H1 (cell line): Measurements from ENCODE around the gene ST6GALNAC3. TPM values are rescaled to one million over a fixed set of nuclear protein-coding genes. Genes with fewer than 3 reads are reported as not detected.

ENCODE experiments used
- CTCF ChIA-PET: fragments of 300-600 bp; sonication (Branson Sonifier 250); formaldehyde crosslinking; loops from one replicate; lab custom pipeline; 2021; ENCODE audit not compliant: partially characterized antibody; lab: Charles Lee
- POLR2A ChIA-PET: fragments of 300-600 bp; sonication (Branson Sonifier 250); formaldehyde crosslinking; loops from one replicate; lab custom pipeline; 2021; ENCODE audit warnings: inconsistent platforms; ENCODE audit not compliant: partially characterized antibody; lab: Charles Lee
- DNase-seq, 2 experiments: peaks; one replicate each; pipeline versions ENCODE4 v3.0.0 to v3.0.0-alpha.2; 2010 to 2022; ENCODE audit warnings: low spot score in 2 of 2, low read depth in 1 of 2, mixed read lengths in 1 of 2
- FAIRE-seq: peaks from 2 replicates; lab custom pipeline; 2011; peaks lifted over from hg19 to GRCh38; lab: Jason Lieb, UNC
- H2AFZ ChIP-seq: 2 replicates; pipeline ENCODE4 v1.8.1; 2012; ENCODE audit warnings: low read length, inconsistent platforms
- H2AK5ac ChIP-seq: 2 replicates; pipeline ENCODE4 v1.6.1; 2013; ENCODE audit warnings: low read depth, low read length
- H2BK120ac ChIP-seq: replicated peaks from 2 replicates; pipeline ENCODE3; 2013; ENCODE audit warnings: low read depth, low read length, inconsistent platforms
- H2BK12ac ChIP-seq: 2 replicates; pipeline ENCODE4 v1.6.1; 2013; ENCODE audit warnings: low read depth, low read length
- H2BK15ac ChIP-seq: 2 replicates; pipeline ENCODE4 v1.6.1; 2013; ENCODE audit warnings: low read length
- H2BK20ac ChIP-seq: 2 replicates; pipeline ENCODE4 v1.6.1; 2013; ENCODE audit warnings: low read length
- H2BK5ac ChIP-seq: 2 replicates; pipeline ENCODE4 v1.6.1; 2013; ENCODE audit warnings: low read depth, low read length
- H3K14ac ChIP-seq: 2 replicates; pipeline ENCODE4 v1.6.1; 2013; ENCODE audit warnings: inconsistent platforms; ENCODE audit not compliant: insufficient read length
- H3K18ac ChIP-seq: 2 replicates; pipeline ENCODE4 v1.6.1; 2013; ENCODE audit warnings: low read length; ENCODE audit errors: extremely low read depth
- H3K23ac ChIP-seq: 2 replicates; pipeline ENCODE4 v1.6.1; 2013; ENCODE audit warnings: inconsistent platforms; ENCODE audit not compliant: insufficient read length
- H3K23me2 ChIP-seq: 2 replicates; pipeline ENCODE4 v1.6.1; 2013; ENCODE audit warnings: low read depth, low read length
- H3K27ac ChIP-seq: 2 replicates; pipeline ENCODE4 v1.6.1; 2011; ENCODE audit warnings: low read depth, low read length, inconsistent platforms
- H3K27me3 ChIP-seq, 4 experiments: replicated peaks in 1 of 4; 1 replicate in 1 of 4; 2 replicates in 3 of 4; pipeline versions ENCODE4 v1.6.1 to v1.8.1; 2011 to 2013; ENCODE audit warnings: low read length in 3 of 4, mild to moderate bottlenecking in 3 of 4, inconsistent platforms in 2 of 4, mixed read lengths in 2 of 4, moderate library complexity in 1 of 4; ENCODE audit not compliant: control insufficient read depth in 3 of 4, insufficient read depth in 3 of 4; ENCODE audit errors: extremely low read depth in 1 of 4
- H3K36me3 ChIP-seq, 4 experiments: 2 replicates each; pipeline versions ENCODE4 v1.6.1 to v1.8.1; 2011 to 2013; ENCODE audit warnings: mild to moderate bottlenecking in 4 of 4, low read length in 3 of 4, moderate library complexity in 2 of 4, control low read depth in 1 of 4, inconsistent platforms in 1 of 4; ENCODE audit not compliant: insufficient read depth in 4 of 4, control insufficient read depth in 2 of 4
- H3K4ac ChIP-seq: replicated peaks from 2 replicates; pipeline ENCODE3; 2013; ENCODE audit warnings: low read length, low read depth, mixed read lengths, inconsistent platforms; ENCODE audit not compliant: insufficient read length
- H3K4me1 ChIP-seq, 4 experiments: replicated peaks in 1 of 4; 1 replicate in 1 of 4; 2 replicates in 3 of 4; pipeline versions ENCODE4 v1.6.1 to v1.8.1; 2011 to 2013; ENCODE audit warnings: low read length in 3 of 4, inconsistent platforms in 2 of 4, mixed read lengths in 1 of 4; ENCODE audit not compliant: insufficient read depth in 4 of 4, control insufficient read depth in 3 of 4
- H3K4me2 ChIP-seq, 2 experiments: 2 replicates each; pipeline versions ENCODE4 v1.6.1 to v1.8.1; 2011 to 2013; ENCODE audit warnings: low read depth in 2 of 2, low read length in 2 of 2, control low read depth in 1 of 2, inconsistent platforms in 1 of 2, mild to moderate bottlenecking in 1 of 2; ENCODE audit not compliant: insufficient read depth in 1 of 2
- H3K4me3 ChIP-seq, 4 experiments: fragments of 200-600, 300-600 bp in 1 of 4; sonication (generic), shearing (Covaris generic), sonication (Bioruptor Twin) in 1 of 4; 2 replicates each; pipeline versions ENCODE4 v1.5.1 to v1.8.1; 2011 to 2016; ENCODE audit warnings: low read length in 4 of 4, low read depth in 3 of 4, control low read depth in 2 of 4, inconsistent platforms in 2 of 4, mild to moderate bottlenecking in 2 of 4, mixed read lengths in 1 of 4, moderate library complexity in 1 of 4; ENCODE audit not compliant: insufficient read depth in 2 of 4; ENCODE audit errors: extremely low read depth in 1 of 4
- H3K56ac ChIP-seq: replicated peaks from 2 replicates; pipeline ENCODE3; 2013; ENCODE audit warnings: low read depth, mild to moderate bottlenecking, mixed read lengths, low read length, inconsistent platforms; ENCODE audit not compliant: insufficient read length
- H3K79me1 ChIP-seq: 2 replicates; pipeline ENCODE4 v1.6.1; 2013; ENCODE audit warnings: low read depth, low read length, control low read depth
- H3K79me2 ChIP-seq, 2 experiments: 2 replicates each; pipeline versions ENCODE4 v1.6.1 to v1.8.1; 2012 to 2013; ENCODE audit warnings: low read length in 2 of 2, mild to moderate bottlenecking in 2 of 2, inconsistent platforms in 1 of 2; ENCODE audit not compliant: insufficient read depth in 2 of 2, control insufficient read depth in 1 of 2
- H3K9ac ChIP-seq, 4 experiments: replicated peaks in 1 of 4; 1 replicate in 1 of 4; 2 replicates in 3 of 4; pipeline versions ENCODE4 v1.6.1 to v1.8.1; 2011 to 2013; ENCODE audit warnings: low read depth in 3 of 4, low read length in 3 of 4, control low read depth in 2 of 4, mild to moderate bottlenecking in 2 of 4, moderate library complexity in 2 of 4, inconsistent platforms in 1 of 4; ENCODE audit errors: extremely low read depth in 1 of 4
- H3K9me3 ChIP-seq, 2 experiments: 2 replicates each; pipeline versions ENCODE4 v1.6.1 to v1.8.1; 2012 to 2013; ENCODE audit warnings: mild to moderate bottlenecking in 2 of 2, moderate library complexity in 2 of 2, control low read depth in 1 of 2, inconsistent platforms in 1 of 2, low read depth in 1 of 2, low read length in 1 of 2, mixed read lengths in 1 of 2; ENCODE audit not compliant: insufficient read depth in 2 of 2
- H4K20me1 ChIP-seq, 2 experiments: replicated peaks in 1 of 2; 2 replicates each; pipeline versions ENCODE3 to v1.8.1; 2011 to 2013; ENCODE audit warnings: inconsistent platforms in 2 of 2, low read length in 2 of 2, mild to moderate bottlenecking in 1 of 2; ENCODE audit not compliant: insufficient read depth in 2 of 2, control insufficient read depth in 1 of 2
- H4K5ac ChIP-seq: 2 replicates; pipeline ENCODE4 v1.6.1; 2013; ENCODE audit warnings: low read length, low read depth, mixed read lengths, inconsistent platforms; ENCODE audit not compliant: insufficient read length
- H4K8ac ChIP-seq: 2 replicates; pipeline ENCODE4 v1.8.0; 2013; ENCODE audit warnings: mild to moderate bottlenecking, moderate library complexity, low read length, inconsistent platforms; ENCODE audit not compliant: insufficient read depth; ENCODE audit errors: extremely low read depth
- H4K91ac ChIP-seq: replicated peaks from 2 replicates; pipeline ENCODE3; 2013; ENCODE audit warnings: low read length, mixed read lengths, inconsistent platforms; ENCODE audit not compliant: insufficient read length
- BCL11A ChIP-seq, 2 experiments: IDR thresholded peaks; one replicate each; pipeline ENCODE4 v1.6.1; 2011; ENCODE audit warnings: low read depth in 2 of 2, low read length in 2 of 2, mild to moderate bottlenecking in 2 of 2
- CBX8 ChIP-seq: fragments of 300-800, 300-1000 bp; sonication (generic); IDR thresholded peaks from 2 replicates; pipeline ENCODE4 v1.7.1; 2016; ENCODE audit warnings: low read depth, low read length, borderline replicate concordance
- CHD2 ChIP-seq: IDR thresholded peaks from 2 replicates; pipeline ENCODE4 v1.6.1; 2012; ENCODE audit warnings: low read length, improper control_type of control experiment
- CTBP2 ChIP-seq: IDR thresholded peaks from 2 replicates; pipeline ENCODE4 v1.7.0; 2011; ENCODE audit warnings: borderline replicate concordance, mild to moderate bottlenecking, moderate library complexity, mixed read lengths, low read length; ENCODE audit not compliant: insufficient read depth, insufficient read length
- HDAC2 ChIP-seq, 2 experiments: fragments of 300-600 bp in 1 of 2; sonication (generic) in 1 of 2; IDR thresholded peaks; 2 replicates each; pipeline ENCODE4 v1.6.1; 2011 to 2012; ENCODE audit warnings: low read depth in 2 of 2, low read length in 2 of 2, mild to moderate bottlenecking in 2 of 2, moderate library complexity in 2 of 2, borderline replicate concordance in 1 of 2, inconsistent platforms in 1 of 2
- JUND ChIP-seq: IDR thresholded peaks from 2 replicates; pipeline ENCODE4 v1.6.1; 2011; ENCODE audit warnings: mild to moderate bottlenecking, improper control_type of control experiment, low read length
- KDM1A ChIP-seq: fragments of 200-600, 300-600 bp; sonication (generic); IDR thresholded peaks from 2 replicates; pipeline ENCODE4 v1.7.1; 2016; ENCODE audit warnings: mild to moderate bottlenecking, low read length, borderline replicate concordance
- MAFK ChIP-seq: IDR thresholded peaks from 2 replicates; pipeline ENCODE4 v1.6.1; 2012; ENCODE audit warnings: low read depth, mild to moderate bottlenecking, improper control_type of control experiment, low read length
- NRF1 ChIP-seq: IDR thresholded peaks from 2 replicates; pipeline ENCODE4 v1.6.1; 2011; ENCODE audit warnings: mild to moderate bottlenecking, low read depth, low read length, improper control_type of control experiment
- POU5F1 ChIP-seq: IDR thresholded peaks from 2 replicates; pipeline ENCODE4 v1.6.1; 2011; ENCODE audit warnings: low read depth, mild to moderate bottlenecking, low read length, moderate library complexity
- RFX5 ChIP-seq: IDR thresholded peaks from 2 replicates; pipeline ENCODE4 v1.6.1; 2011; ENCODE audit warnings: low read depth, low read length, improper control_type of control experiment, borderline replicate concordance
- SIX5 ChIP-seq: IDR thresholded peaks from 2 replicates; pipeline ENCODE4 v1.6.1; 2011; ENCODE audit warnings: mild to moderate bottlenecking, low read depth, low read length
- SUZ12 ChIP-seq: fragments of 200-600 bp; sonication (generic); IDR thresholded peaks from 2 replicates; pipeline ENCODE4 v1.6.1; 2012; ENCODE audit warnings: mild to moderate bottlenecking, inconsistent platforms, low read length, moderate library complexity, mixed read lengths
- TAF7 ChIP-seq: optimal IDR thresholded peaks from 2 replicates; pipeline ENCODE3; 2011; ENCODE audit warnings: low read depth, mild to moderate bottlenecking, inconsistent platforms, low read length, moderate library complexity, borderline replicate concordance
- WGBS, 2 experiments: shearing (Covaris generic) in 1 of 2; methylation state at CpG; one replicate each; pipeline versions ENCODE4 v1.1.6 to v1.1.7; 2013 to 2015; ENCODE audit warnings: low lambda C conversion rate in 2 of 2, mixed read lengths in 2 of 2, inconsistent platforms in 1 of 2, low coverage in 1 of 2, missing lambda C conversion rate in 1 of 2; ENCODE audit not compliant: insufficient replicate concordance in 2 of 2, insufficient coverage in 1 of 2, insufficient read length in 1 of 2; ENCODE audit errors: extremely low coverage in 1 of 2, missing lambda C conversion rate in 1 of 2; 5-methylcytosine and 5-hydroxymethylcytosine counted together
- polyA plus RNA-seq, 7 experiments: library from polyadenylated mRNA; depleted of rRNA in 3 of 7; stranded (reverse) in 5 of 7; unstranded in 2 of 7; fragments of >200 nt in 5 of 7; fragments of 200-250 nt in 2 of 7; gene quantifications; 1 replicate in 5 of 7; 2 replicates in 1 of 7; 4 replicates in 1 of 7; pipeline versions ENCODE4 v1.2.1 to v1.2.3, GENCODE V29; 2011 to 2013; ENCODE audit warnings: missing spikeins in 2 of 7, mixed read lengths in 2 of 7
- total RNA-seq: library from RNA; stranded (reverse); fragmentation: NEBNext Ultra II Directional; extraction: Animal tissue kit (Norgen Biotek cat#: 25700); gene quantifications from 2 replicates; pipeline ENCODE4 v1.2.1, GENCODE V29; 2021

ST6GALNAC3 gene
- total and polyA plus RNA-seq, 2 of the 8 experiments (the other 6 are each of a cell fraction or from before 2014, with no cell fraction given): 4.9 to 19.0 TPM

DNA sequence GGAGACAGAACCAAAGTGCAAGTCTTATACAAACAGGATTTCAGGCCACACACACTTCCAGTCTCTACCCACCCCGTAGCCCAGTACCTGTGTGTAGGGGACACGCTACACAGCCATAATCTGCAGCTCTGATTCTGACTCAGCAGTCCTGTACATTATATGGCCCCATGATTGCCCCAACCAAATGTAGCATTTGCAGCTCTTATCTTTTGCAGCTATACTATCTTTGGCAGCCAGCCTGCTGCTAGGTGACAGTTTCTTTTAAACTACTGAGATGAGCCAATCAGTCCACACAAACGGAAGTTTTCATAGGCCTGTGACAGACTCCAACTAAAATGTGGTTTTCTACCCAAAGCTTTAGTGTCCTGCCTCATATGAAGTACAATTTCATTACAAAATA lies 533.2 kb downstream of the ST6GALNAC3 start:
- Histone ChIP-seq H3K27me3 (no peaks in the 10 kb centered on the region), H3K79me1 (no peaks in the 10 kb centered on the region), H4K5ac (no peak overlapping the region), H2BK20ac (no peak overlapping the region), H2AFZ (no peak overlapping the region), H3K23ac (no peak overlapping the region), H2BK5ac (no peak overlapping the region), H3K4ac (no peak overlapping the region), H3K9me3 (no peaks in the 10 kb centered on the region), H3K27ac (no peak overlapping the region), H3K14ac (no peak overlapping the region), H3K36me3 (no peaks in the 10 kb centered on the region), H3K23me2 (no peaks in the 10 kb centered on the region; the same call in 1 of the 2 replicates), H3K4me3 (no peak overlapping the region), H4K20me1 (no peaks in the 10 kb centered on the region), H3K56ac (no peak overlapping the region), H3K18ac (no peak overlapping the region), H3K79me2 (no peaks in the 10 kb centered on the region), H4K91ac (no peak overlapping the region), H4K8ac (no peak overlapping the region), H3K4me2 (no peak overlapping the region), H2AK5ac (no peak overlapping the region), H2BK120ac (no peak overlapping the region), H3K4me1 (no peaks in the 10 kb centered on the region), H2BK15ac (no peak overlapping the region), H2BK12ac (no peak overlapping the region), H3K9ac (no peak overlapping the region)
- DNase-seq (no peak), FAIRE-seq (no peak)
- TF ChIP-seq MAFK (no peak), SIX5 (no peak), POU5F1 (no peak), CBX8 (no peak), NRF1 (no peak), RFX5 (no peak), SUZ12 (no peak), CTBP2 (no peak), CHD2 (no peak), TAF7 (no peak), JUND (no peak), KDM1A (no peak), BCL11A (IDR thresholded peaks at IDR 0.05; ENCODE audit: low read depth in 2 of 2, low read length in 2 of 2) (no peak), HDAC2 (IDR thresholded peaks at IDR 0.05; ENCODE audit: borderline replicate concordance in 1 of 2, low read depth in 2 of 2, low read length in 2 of 2) (no peak)
- ChIA-PET CTCF (interaction anchor here (1.5 to 2.6 kb wide), 2 partner anchors 9 to 49 kb away, joined by 3 to 8 read pairs; no protein-coding TSS in a partner anchor), POLR2A (no interaction called here)
- 85% methylated on average over 3 of the region's 3 CpGs; no CpG with 5 or more reads in 1 of the 2 experiments for WGBS, 2 experiments
